WTC11 (cell line): ENCODE results near the gene HNRNPH3. TPM values are rescaled to one million over a fixed set of nuclear protein-coding genes. Genes with fewer than 3 reads are reported as not detected.

Source experiments
- ATAC-seq: fragments of 200-7000 bp; cut with Tn5 transposase; 2 replicates; pipeline ENCODE4 v1.10.0; 2021; ENCODE audit warnings: mild to moderate bottlenecking, moderate library complexity
- CTCF ChIA-PET: fragments of 300-600 bp; sonication (Branson Sonifier 250); formaldehyde crosslinking; loops from one replicate; lab custom pipeline; 2021; ENCODE audit warnings: antibody characterized with exemption; lab: Charles Lee
- POLR2A ChIA-PET: fragments of 350-600 bp; sonication (Branson Sonifier 250); formaldehyde crosslinking; loops from one replicate; lab custom pipeline; 2021; ENCODE audit warnings: antibody characterized with exemption; lab: Charles Lee
- DNase-seq: peaks from one replicate; pipeline ENCODE4 v3.0.0; 2021; ENCODE audit warnings: low spot score
- H3K27ac Mint-ChIP-seq: 2 replicates; pipeline ENCODE4 v1.8.0; 2021; ENCODE audit warnings: mixed read lengths
- H3K27me3 Mint-ChIP-seq: 2 replicates; pipeline ENCODE4 v1.8.0; 2021; ENCODE audit warnings: low read depth, mild to moderate bottlenecking, moderate library complexity, mixed read lengths
- H3K36me3 Mint-ChIP-seq: 2 replicates; pipeline ENCODE4 v1.8.0; 2021; ENCODE audit warnings: mixed read lengths
- H3K4me1 Mint-ChIP-seq: 2 replicates; pipeline ENCODE4 v1.8.0; 2022; ENCODE audit warnings: mixed read lengths
- H3K4me3 Mint-ChIP-seq: 2 replicates; pipeline ENCODE4 v1.8.0; 2021; ENCODE audit warnings: mild to moderate bottlenecking, moderate library complexity, mixed read lengths
- H3K9me3 Mint-ChIP-seq: 2 replicates; pipeline ENCODE4 v1.8.0; 2021; ENCODE audit warnings: mixed read lengths
- CREM ChIP-seq: sonication (generic); formaldehyde crosslinking; IDR thresholded peaks from 2 replicates; pipeline ENCODE4 v1.8.1; 2022; ENCODE audit warnings: mild to moderate bottlenecking, missing genetic modification reagents, moderate library complexity
- E2F1 ChIP-seq: sonication (generic); formaldehyde crosslinking; IDR thresholded peaks from 2 replicates; pipeline ENCODE4 v1.8.0; 2022; ENCODE audit warnings: mild to moderate bottlenecking, missing genetic modification reagents
- E2F5 ChIP-seq: sonication (generic); formaldehyde crosslinking; IDR thresholded peaks from 2 replicates; pipeline ENCODE4 v1.8.1; 2022; ENCODE audit warnings: mild to moderate bottlenecking, moderate library complexity, missing genetic modification reagents
- ERG ChIP-seq: fragments of 250-450 bp; sonication (Bioruptor Pico); IDR thresholded peaks from 2 replicates; pipeline ENCODE4 v1.8.0; 2021; ENCODE audit warnings: mild to moderate bottlenecking
- ESRRA ChIP-seq: sonication (generic); formaldehyde crosslinking; IDR thresholded peaks from 2 replicates; pipeline ENCODE4 v1.8.1; 2022; ENCODE audit warnings: mild to moderate bottlenecking, missing genetic modification reagents, borderline replicate concordance
- MLX ChIP-seq: sonication (generic); formaldehyde crosslinking; IDR thresholded peaks from 2 replicates; pipeline ENCODE4 v1.8.1; 2023; ENCODE audit warnings: mild to moderate bottlenecking, missing genetic modification reagents, moderate library complexity
- MXD4 ChIP-seq: fragments of 250-450 bp; sonication (Bioruptor Pico); IDR thresholded peaks from 2 replicates; pipeline ENCODE4 v1.8.0; 2021; ENCODE audit warnings: mild to moderate bottlenecking, moderate library complexity, borderline replicate concordance
- OVOL2 ChIP-seq: fragments of 250-450 bp; sonication (Bioruptor Pico); IDR thresholded peaks from 2 replicates; pipeline ENCODE4 v1.9.0; 2021; ENCODE audit warnings: mild to moderate bottlenecking, borderline replicate concordance
- PRRX2 ChIP-seq: fragments of 250-450 bp; sonication (Bioruptor Pico); IDR thresholded peaks from 2 replicates; pipeline ENCODE4 v1.8.0; 2021; ENCODE audit warnings: mild to moderate bottlenecking
- SMAD4 ChIP-seq: sonication (generic); formaldehyde crosslinking; IDR thresholded peaks from 2 replicates; pipeline ENCODE4 v1.8.0; 2022; ENCODE audit warnings: mild to moderate bottlenecking, missing genetic modification reagents
- SP1 ChIP-seq: sonication (generic); formaldehyde crosslinking; conservative IDR thresholded peaks from 2 replicates; pipeline ENCODE4 v1.8.1; 2022; ENCODE audit warnings: missing genetic modification reagents
- TCF7 ChIP-seq: sonication (generic); formaldehyde crosslinking; IDR thresholded peaks from 2 replicates; pipeline ENCODE4 v1.8.0; 2022; ENCODE audit warnings: mild to moderate bottlenecking, low read depth, missing genetic modification reagents, moderate library complexity
- ZNF532 ChIP-seq: fragments of 250-450 bp; sonication (Bioruptor Pico); IDR thresholded peaks from 2 replicates; pipeline ENCODE4 v1.9.0; 2021; ENCODE audit warnings: mild to moderate bottlenecking, borderline replicate concordance
- total RNA-seq: library from RNA; stranded (reverse); gene quantifications from 3 replicates; pipeline ENCODE4 v1.2.3, GENCODE V29; 2021

Gene HNRNPH3
- total RNA-seq, 1 experiment from 2014 or later = 223 TPM

GRCh38 chr10:68340358-68341080 is 8.7 kb downstream of the HNRNPH3 start (continued):
- TF ChIP-seq E2F1 (CRISPR knock-in tag) = no peak

DNA sequence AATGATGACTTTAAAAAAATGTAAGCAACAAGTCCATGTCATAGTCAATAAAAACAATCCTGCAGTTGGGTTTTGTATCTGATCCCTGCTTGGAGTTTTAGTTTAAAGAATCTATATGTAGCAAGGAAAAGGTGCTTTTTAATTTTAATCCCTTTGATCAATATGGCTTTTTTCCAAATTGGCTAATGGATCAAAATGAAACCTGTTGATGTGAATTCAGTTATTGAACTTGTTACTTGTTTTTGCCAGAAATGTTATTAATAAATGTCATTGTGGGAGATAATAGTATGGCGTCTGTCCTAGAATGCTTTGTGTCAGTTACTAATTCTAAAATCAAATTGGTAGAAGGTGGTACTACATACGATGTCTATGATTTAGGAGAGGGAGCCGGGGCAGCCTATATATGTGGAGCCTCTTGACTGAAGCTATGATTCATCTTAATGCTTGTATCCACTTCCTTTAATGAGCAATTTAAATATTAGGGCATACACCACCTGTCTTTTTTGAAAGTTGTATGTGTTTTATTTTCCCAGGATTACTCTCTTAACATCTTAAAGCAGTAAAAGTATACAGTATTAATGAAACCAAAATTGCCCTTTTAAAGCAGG is 11.1 kb downstream of the HNRNPH3 start:
- Mint-ChIP-seq H3K36me3 (peaks cover 53% of the 10 kb centered on the region), H3K9me3 (no peaks in the 10 kb centered on the region), H3K4me1 (no peaks in the 10 kb centered on the region), H3K27me3 (no peaks in the 10 kb centered on the region), H3K27ac (no peak overlapping the region), H3K4me3 (no peak overlapping the region)
- CTCF ChIA-PET = no interaction called here
- ATAC-seq (no peak), DNase-seq (no peak)
- TF ChIP-seq SMAD4 (CRISPR knock-in tag) = no peak
- TF ChIP-seq ESRRA = no peak
- TF ChIP-seq E2F1 (CRISPR knock-in tag) = no peak
- TF ChIP-seq CREM (CRISPR knock-in tag) = no peak
- POLR2A ChIA-PET = no interaction called here

GRCh38 chr10:68345621-68346020 is 13.8 kb downstream of the HNRNPH3 start:
- POLR2A ChIA-PET = interaction anchor here (0.9 to 1.2 kb wide), 3 partner anchors 10 to 14 kb away, joined by 3 to 4 read pairs (median 3); partner anchors contain the start of genes HNRNPH3 and PBLD
- CTCF ChIA-PET = interaction anchor here (0.6 kb wide), 1 partner anchor 1064 kb away, joined by 5 read pairs; no protein-coding TSS in a partner anchor
- H3K36me3 Mint-ChIP-seq = peaks cover 34% of the 10 kb centered on the region
- H3K27me3 Mint-ChIP-seq = no peaks in the 10 kb centered on the region
- H3K4me1 Mint-ChIP-seq = no peaks in the 10 kb centered on the region
- ATAC-seq = no peak
- H3K4me3 Mint-ChIP-seq = no peak overlapping the region
- TF ChIP-seq SMAD4 (CRISPR knock-in tag) (no peak), SP1 (CRISPR knock-in tag) (no peak), MLX (no peak), E2F5 (CRISPR knock-in tag) (no peak), OVOL2 (CRISPR knock-in tag) (no peak)
- peak overlapping the region; percentile 17 for H3K27ac Mint-ChIP-seq
- no peaks in the 10 kb centered on the region for H3K9me3 Mint-ChIP-seq
- no peak for DNase-seq

- Mint-ChIP-seq H3K4me3 (no peak overlapping the region), H3K36me3 (peaks cover 22% of the 10 kb centered on the region), H3K4me1 (no peaks in the 10 kb centered on the region), H3K27me3 (no peaks in the 10 kb centered on the region), H3K27ac (no peak overlapping the region), H3K9me3 (no peaks in the 10 kb centered on the region)
- DNase-seq (no peak), ATAC-seq (no peak)
- TF ChIP-seq MXD4 (CRISPR knock-in tag) (no peak), ZNF532 (CRISPR knock-in tag) (0 out of 2 replicates have a peak, but pooled peaks have one; percentile 72), TCF7 (CRISPR knock-in tag) (no peak), ERG (0 out of 2 replicates have a peak, but pooled peaks have one; percentile 40), PRRX2 (CRISPR knock-in tag) (0 out of 2 replicates have a peak, but pooled peaks have one; percentile 8), OVOL2 (CRISPR knock-in tag) (no peak)
- POLR2A ChIA-PET = no interaction called here
- CTCF ChIA-PET = interaction anchor here (2.3 kb wide), 2 partner anchors 116 to 134 kb away, joined by 11 to 19 read pairs; no protein-coding TSS in a partner anchor
Observed at GRCh38 chr10:68346774-68347173, 14.9 kb downstream of the HNRNPH3 start.
